B cell (primary cell): ENCODE results near the gene PKNOX2. TPM values are rescaled to one million over a fixed set of nuclear protein-coding genes. Genes with fewer than 3 reads are reported as not detected.

Experiments used
- ATAC-seq: fragments of 200-7000 bp; cut with Tn5 transposase; one replicate; pipeline ENCODE4 v1.10.0; 2021; ENCODE audit warnings: low read depth, mild to moderate bottlenecking, moderate number of reproducible peaks, moderate library complexity
- CTCF ChIA-PET: fragments of 350-600 bp; sonication (Branson Sonifier 250); formaldehyde crosslinking; loops from one replicate; lab custom pipeline; 2021; ENCODE audit warnings: antibody characterized with exemption, inconsistent platforms; lab: Charles Lee
- POLR2A ChIA-PET: fragments of 350-600 bp; sonication (Branson Sonifier 250); formaldehyde crosslinking; loops from one replicate; lab custom pipeline; 2021; ENCODE audit warnings: antibody characterized with exemption; lab: Charles Lee
- DNase-seq: peaks from one replicate; pipeline ENCODE4 v3.0.0; 2013
- H2AFZ ChIP-seq: 2 replicates; pipeline ENCODE4 v1.6.1; 2012; ENCODE audit warnings: mild to moderate bottlenecking, low read depth, low read length; ENCODE audit not compliant: insufficient read depth, poor library complexity, severe bottlenecking
- H3K27ac ChIP-seq, 2 donors: 1 replicate in 1 of 2; 2 replicates in 1 of 2; pipeline ENCODE4 v1.5.1; 2012 to 2013; ENCODE audit warnings: low read length in 2 of 2, mild to moderate bottlenecking in 2 of 2, moderate library complexity in 1 of 2
- H3K27me3 ChIP-seq, 4 experiments: fragments of 200-600 bp in 1 of 4; sonication (generic) in 1 of 4; replicated peaks in 1 of 4; 1 replicate in 2 of 4; 2 replicates in 2 of 4; pipeline versions ENCODE4 v1.6.1 to v1.7.0; 2013 to 2016; ENCODE audit warnings: low read length in 3 of 4, mild to moderate bottlenecking in 2 of 4, mixed read lengths in 1 of 4, moderate library complexity in 1 of 4; ENCODE audit not compliant: insufficient read depth in 4 of 4, control insufficient read depth in 3 of 4; ENCODE audit errors: control extremely low read depth in 1 of 4
- H3K36me3 ChIP-seq, 2 experiments: replicated peaks in 1 of 2; 1 replicate in 1 of 2; 2 replicates in 1 of 2; pipeline versions ENCODE4 v1.6.1 to v1.7.1; 2013; ENCODE audit warnings: low read length in 1 of 2; ENCODE audit not compliant: insufficient read depth in 2 of 2, control insufficient read depth in 1 of 2; ENCODE audit errors: control extremely low read depth in 1 of 2, extremely low read depth in 1 of 2
- H3K4me1 ChIP-seq, 2 donors: fragments of 200-600 bp in 1 of 2; sonication (generic) in 1 of 2; 1 replicate in 1 of 2; 2 replicates in 1 of 2; pipeline versions ENCODE4 v1.5.1 to v1.6.1; 2013 to 2017; ENCODE audit warnings: low read length in 2 of 2; ENCODE audit not compliant: control insufficient read depth in 2 of 2, insufficient read depth in 2 of 2
- H3K4me2 ChIP-seq: replicated peaks from 2 replicates; pipeline ENCODE3; 2012; ENCODE audit warnings: mild to moderate bottlenecking, low read depth, low read length; ENCODE audit not compliant: poor library complexity, severe bottlenecking
- H3K4me3 ChIP-seq, 5 experiments: fragments of 200-600 bp in 1 of 5; sonication (generic) in 1 of 5; 1 replicate in 3 of 5; 2 replicates in 2 of 5; pipeline versions ENCODE4 v1.5.1 to v1.7.0; 2011 to 2016; ENCODE audit warnings: low read length in 4 of 5, mild to moderate bottlenecking in 4 of 5, low read depth in 2 of 5, control low read depth in 1 of 5, moderate library complexity in 1 of 5; ENCODE audit not compliant: insufficient read depth in 1 of 5; ENCODE audit errors: control extremely low read depth in 1 of 5, extremely low read depth in 1 of 5
- H3K79me2 ChIP-seq: fragments of 200-600 bp; sonication (generic); one replicate; pipeline ENCODE4 v1.6.0; 2016; ENCODE audit warnings: low read length; ENCODE audit not compliant: control insufficient read depth, insufficient read depth
- H3K9ac ChIP-seq: fragments of 200-600 bp; sonication (generic); 2 replicates; pipeline ENCODE4 v1.6.1; 2017; ENCODE audit warnings: mild to moderate bottlenecking, low read length, moderate library complexity
- H3K9me3 ChIP-seq, 3 donors: one replicate each; pipeline versions ENCODE4 v1.6.1 to v1.7.1; 2013; ENCODE audit warnings: low read length in 2 of 3; ENCODE audit not compliant: control insufficient read depth in 2 of 3, insufficient read depth in 1 of 3; ENCODE audit errors: control extremely low read depth in 1 of 3
- H4K20me1 ChIP-seq: 2 replicates; pipeline ENCODE4 v1.6.0; 2012; ENCODE audit warnings: mild to moderate bottlenecking, low read length; ENCODE audit not compliant: insufficient read depth, control insufficient read depth, poor library complexity, severe bottlenecking
- H3K27ac Mint-ChIP-seq: one replicate; pipeline ENCODE4 v1.8.0; 2021; ENCODE audit warnings: mixed read lengths
- H3K27me3 Mint-ChIP-seq: one replicate; pipeline ENCODE4 v1.8.0; 2021; ENCODE audit warnings: mixed read lengths
- H3K4me1 Mint-ChIP-seq: one replicate; pipeline ENCODE4 v1.8.0; 2021; ENCODE audit warnings: mixed read lengths
- H3K4me3 Mint-ChIP-seq: one replicate; pipeline ENCODE4 v1.8.0; 2021; ENCODE audit warnings: mixed read lengths
- H3K9me3 Mint-ChIP-seq: one replicate; pipeline ENCODE4 v1.8.0; 2022; ENCODE audit warnings: mixed read lengths; ENCODE audit not compliant: insufficient read depth
- EZH2 ChIP-seq: IDR thresholded peaks from 2 replicates; pipeline ENCODE4 v1.6.1; 2012; ENCODE audit warnings: borderline replicate concordance, low read depth, mild to moderate bottlenecking, moderate library complexity, low read length; ENCODE audit not compliant: insufficient read depth, poor library complexity, severe bottlenecking
- WGBS: methylation state at CpG from one replicate; pipeline ENCODE4 v1.1.5; 2013; ENCODE audit warnings: missing lambda C conversion rate; ENCODE audit not compliant: insufficient coverage; 5-methylcytosine and 5-hydroxymethylcytosine counted together
- intact Hi-C: fragments of 100-400 bp; cut with micrococcal nuclease; formaldehyde crosslinking; loops from one replicate; pipeline ENCODE4 v1.10.0; 2022
- polyA plus RNA-seq: library from polyadenylated mRNA; depleted of rRNA; stranded (reverse); fragments of >200 nt; gene quantifications from 2 replicates; pipeline ENCODE4 v1.2.3, GENCODE V29; 2012
- total RNA-seq, 2 donors: library from RNA; stranded (reverse); fragments of 120-200 nt in 1 of 2; gene quantifications; 1 replicate in 1 of 2; 2 replicates in 1 of 2; pipeline versions ENCODE4 v1.2.3 to v1.2.4, GENCODE V29; 2013 to 2022
- TF ChIP-seq, protein P1 (sequence below): fragments of 200-600 bp; IDR thresholded peaks from one replicate; pipeline ENCODE4 v1.8.0; 2022; ENCODE audit warnings: antibody characterized with exemption, mild to moderate bottlenecking

The PKNOX2 gene
- total and polyA plus RNA-seq, 2 donors (not counting 1 experiment from before 2014, with no cell fraction given): not detected

- Mint-ChIP-seq H3K27ac (no peak overlapping the region), H3K27me3 (peaks cover 10% of the 10 kb centered on the region), H3K9me3 (no peaks in the 10 kb centered on the region), H3K4me3 (no peak overlapping the region), H3K4me1 (peaks cover 2% of the 10 kb centered on the region)
- TF ChIP-seq EZH2: no peak
- TF ChIP-seq, protein P1, sequence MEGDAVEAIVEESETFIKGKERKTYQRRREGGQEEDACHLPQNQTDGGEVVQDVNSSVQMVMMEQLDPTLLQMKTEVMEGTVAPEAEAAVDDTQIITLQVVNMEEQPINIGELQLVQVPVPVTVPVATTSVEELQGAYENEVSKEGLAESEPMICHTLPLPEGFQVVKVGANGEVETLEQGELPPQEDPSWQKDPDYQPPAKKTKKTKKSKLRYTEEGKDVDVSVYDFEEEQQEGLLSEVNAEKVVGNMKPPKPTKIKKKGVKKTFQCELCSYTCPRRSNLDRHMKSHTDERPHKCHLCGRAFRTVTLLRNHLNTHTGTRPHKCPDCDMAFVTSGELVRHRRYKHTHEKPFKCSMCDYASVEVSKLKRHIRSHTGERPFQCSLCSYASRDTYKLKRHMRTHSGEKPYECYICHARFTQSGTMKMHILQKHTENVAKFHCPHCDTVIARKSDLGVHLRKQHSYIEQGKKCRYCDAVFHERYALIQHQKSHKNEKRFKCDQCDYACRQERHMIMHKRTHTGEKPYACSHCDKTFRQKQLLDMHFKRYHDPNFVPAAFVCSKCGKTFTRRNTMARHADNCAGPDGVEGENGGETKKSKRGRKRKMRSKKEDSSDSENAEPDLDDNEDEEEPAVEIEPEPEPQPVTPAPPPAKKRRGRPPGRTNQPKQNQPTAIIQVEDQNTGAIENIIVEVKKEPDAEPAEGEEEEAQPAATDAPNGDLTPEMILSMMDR: no peak
- intact Hi-C loops: no loop called here
- 57% methylated on average over 1 of the region's 2 CpGs for whole genome bisulfite sequencing
- DNase-seq: no peak
- ChIA-PET CTCF (interaction anchor here (2.7 kb wide), 1 partner anchor 11 kb away, joined by 10 read pairs; no protein-coding TSS in a partner anchor), POLR2A (no interaction called here)
- Histone ChIP-seq H3K4me3 (no peak overlapping the region), H3K9ac (no peak overlapping the region), H3K36me3 (no peaks in the 10 kb centered on the region), H3K27me3 (no peaks in the 10 kb centered on the region), H2AFZ (no peak overlapping the region), H3K27ac (no peak overlapping the region), H3K4me2 (no peak overlapping the region), H3K79me2 (no peaks in the 10 kb centered on the region), H3K9me3 (peaks cover 0 to 3% (median 0%) of the 10 kb centered on the region in 3 donors), H3K4me1 (no peaks in the 10 kb centered on the region), H4K20me1 (no peaks in the 10 kb centered on the region)
- ATAC-seq: no peak
Observed at GRCh38 chr11:125356797-125357196, 192.2 kb downstream of the PKNOX2 start.

DNA sequence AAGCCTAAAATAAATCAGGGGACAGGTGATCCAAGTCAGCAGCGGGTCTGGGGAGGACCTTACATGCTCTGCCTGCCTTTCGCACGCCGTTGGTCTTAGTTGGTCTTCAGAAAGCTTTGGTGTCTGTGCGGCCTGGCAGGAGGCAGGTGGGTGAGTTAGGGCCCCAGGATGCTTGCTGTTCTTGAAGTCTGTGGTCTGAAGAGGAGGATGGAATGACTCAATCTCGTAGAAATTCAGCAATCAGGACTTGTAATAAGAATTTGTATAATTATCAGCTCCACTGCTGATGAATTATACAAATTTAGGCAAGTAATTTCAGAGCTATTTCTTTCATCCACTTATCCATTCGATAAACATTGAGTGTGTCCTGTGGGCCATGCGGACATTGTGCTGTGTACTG, 193.0 kb downstream of the PKNOX2 start:
- Mint-ChIP-seq H3K27ac (no peak overlapping the region), H3K9me3 (no peaks in the 10 kb centered on the region), H3K4me3 (no peak overlapping the region), H3K27me3 (peaks cover 2% of the 10 kb centered on the region), H3K4me1 (peaks cover 2% of the 10 kb centered on the region)
- Histone ChIP-seq H3K9ac (no peak overlapping the region), H3K4me2 (no peak overlapping the region), H3K79me2 (no peaks in the 10 kb centered on the region), H3K4me3 (no peak overlapping the region), H2AFZ (no peak overlapping the region), H3K4me1 (no peaks in the 10 kb centered on the region), H3K27ac (no peak overlapping the region), H3K9me3 (peaks cover 0 to 3% (median 0%) of the 10 kb centered on the region in 3 donors), H4K20me1 (no peaks in the 10 kb centered on the region), H3K36me3 (no peaks in the 10 kb centered on the region), H3K27me3 (no peaks in the 10 kb centered on the region)
- no peak for TF ChIP-seq EZH2
- TF ChIP-seq, protein P1: no peak
- CTCF ChIA-PET: interaction anchor here (2.7 kb wide), 1 partner anchor 11 kb away, joined by 10 read pairs; no protein-coding TSS in a partner anchor
- ATAC-seq (no peak), DNase-seq (no peak)
- POLR2A ChIA-PET: no interaction called here
- intact Hi-C loops: no loop called here
- WGBS: 58% methylated on average over 2 of the region's 8 CpGs
